ENCODE measurements around the gene SF1. TPM values are rescaled to one million over a fixed set of nuclear protein-coding genes. Genes with fewer than 3 reads are reported as not detected.

SF1 gene
- total RNA-seq, 1 experiment from 2014 or later: 386 TPM

- H3K36me3 ChIP-seq (ENCODE audit: control insufficient read depth, insufficient read depth, low read length): no peaks in the 10 kb centered on the region
- Mint-ChIP-seq H3K27ac (ENCODE audit: unreplicated experiment) (no peak overlapping the region), H3K4me3 (ENCODE audit: unreplicated experiment) (no peak overlapping the region), H3K4me1 (ENCODE audit: low read depth, unreplicated experiment) (no peaks in the 10 kb centered on the region), H3K36me3 (ENCODE audit: insufficient read depth, unreplicated experiment) (no peaks in the 10 kb centered on the region), H3K27me3 (ENCODE audit: insufficient read depth, unreplicated experiment) (peaks cover 22% of the 10 kb centered on the region), H3K9me3 (ENCODE audit: unreplicated experiment) (no peaks in the 10 kb centered on the region)
- H3K4me3 ChIP-seq (ENCODE audit: low read depth, low read length): no peak overlapping the region
- H3K9me3 ChIP-seq: no peaks in the 10 kb centered on the region
- no TSS peak for BruUV-seq (replicated peaks)
- H3K27me3 ChIP-seq (replicated peaks; ENCODE audit: control insufficient read depth, insufficient read depth, low read length): peaks cover 9% of the 10 kb centered on the region
- POLR2A ChIA-PET: interaction anchor here (0.5 kb wide), 1 partner anchor 547 kb away, joined by 3 read pairs; the partner anchor contains the start of gene POLA2
- H3K4me1 ChIP-seq: no peaks in the 10 kb centered on the region
- TF ChIP-seq CTCF (IDR thresholded peaks at IDR 0.05; ENCODE audit: insufficient read depth in 1 of 2, low read depth in 1 of 2, low read length in 1 of 2, severe bottlenecking in 1 of 2, unreplicated experiment in 1 of 2): no peak
- CTCF ChIA-PET: interaction anchor here (0.6 to 1.2 kb wide), 2 partner anchors 10 to 13 kb away, joined by 3 to 5 read pairs; no protein-coding TSS in a partner anchor
- intact Hi-C loops (cut with micrococcal nuclease; ENCODE audit: unreplicated experiment): no loop called here
- no peak for DNase-seq
Measured at GRCh38 chr11:64715110-64715509, 63.2 kb downstream of the SF1 start.

DNA sequence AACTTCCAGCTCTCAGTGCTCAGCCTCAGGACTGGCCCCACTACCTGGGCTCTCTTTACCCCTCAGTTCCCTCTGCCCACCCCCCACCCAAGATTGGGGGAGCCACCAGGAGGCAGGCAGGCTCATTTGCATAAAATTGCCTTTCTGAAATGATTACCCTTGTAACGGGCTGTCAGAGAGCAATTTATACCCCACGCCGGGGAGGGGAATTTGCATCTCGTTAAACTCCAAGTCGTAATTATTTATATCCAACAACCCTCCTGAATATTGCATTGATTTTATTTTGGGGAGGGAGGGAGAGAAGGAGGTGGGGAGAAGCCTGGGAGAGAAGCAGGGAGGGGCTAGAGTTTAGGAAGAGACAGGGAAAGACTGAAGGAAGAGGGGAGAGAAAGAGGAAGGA is 63.7 kb downstream of the SF1 start:
- Histone ChIP-seq H3K4me3 (ENCODE audit: low read depth, low read length) (no peak overlapping the region), H3K9me3 (no peaks in the 10 kb centered on the region), H3K27me3 (replicated peaks; ENCODE audit: control insufficient read depth, insufficient read depth, low read length) (peaks cover 9% of the 10 kb centered on the region), H3K4me1 (no peaks in the 10 kb centered on the region), H3K36me3 (ENCODE audit: control insufficient read depth, insufficient read depth, low read length) (no peaks in the 10 kb centered on the region)
- Mint-ChIP-seq H3K9me3 (ENCODE audit: unreplicated experiment) (no peaks in the 10 kb centered on the region), H3K4me1 (ENCODE audit: low read depth, unreplicated experiment) (no peaks in the 10 kb centered on the region), H3K27ac (ENCODE audit: unreplicated experiment) (no peak overlapping the region), H3K27me3 (ENCODE audit: insufficient read depth, unreplicated experiment) (peaks cover 21% of the 10 kb centered on the region), H3K4me3 (ENCODE audit: unreplicated experiment) (peak overlapping the region; percentile 58), H3K36me3 (ENCODE audit: insufficient read depth, unreplicated experiment) (no peaks in the 10 kb centered on the region)
- no peak for DNase-seq
- intact Hi-C loops (cut with micrococcal nuclease; ENCODE audit: unreplicated experiment): no loop called here
- no peak for TF ChIP-seq CTCF (IDR thresholded peaks at IDR 0.05; ENCODE audit: insufficient read depth in 1 of 2, low read depth in 1 of 2, low read length in 1 of 2, severe bottlenecking in 1 of 2, unreplicated experiment in 1 of 2)
- BruUV-seq (replicated peaks): no TSS peak
- ChIA-PET POLR2A (interaction anchor here (0.5 kb wide), 1 partner anchor 547 kb away, joined by 3 read pairs; the partner anchor contains the start of gene POLA2), CTCF (no interaction called here)

Other genes starting within 250 kb of the SF1 start
- 9.1 and 11.2 TPM in 2 replicates for gene SLC22A11, start 222.6 kb downstream of the SF1 start, total RNA-seq (2022)
- not detected in 2 replicates for gene SLC22A12, start 187.3 kb downstream of the SF1 start, total RNA-seq (2022)
- 6.5 and 7.6 TPM in 2 replicates for gene NRXN2, start 55.3 kb downstream of the SF1 start, total RNA-seq (2022)
- 4.0 and 4.1 TPM in 2 replicates for gene RASGRP2, start 34.4 kb downstream of the SF1 start, total RNA-seq (2022)
- 0.51 and 1.4 TPM in 2 replicates for gene PYGM, start 18.6 kb downstream of the SF1 start, total RNA-seq (2022)
- 16.8 and 21.4 TPM in 2 replicates for gene MAP4K2, start 24.7 kb upstream of the SF1 start, total RNA-seq (2022)
- gene MEN1, start 32.0 kb upstream of the SF1 start, total RNA-seq (2022): 32.7 and 36.8 TPM in 2 replicates
- gene CDC42BPG, start 66.1 kb upstream of the SF1 start, total RNA-seq (2022): 29.1 and 36.0 TPM in 2 replicates
- 123 and 129 TPM in 2 replicates for gene EHD1, start 100.1 kb upstream of the SF1 start, total RNA-seq (2022)
- gene ATG2A, start 138.7 kb upstream of the SF1 start, total RNA-seq (2022): 27.9 and 31.1 TPM in 2 replicates
- 7.4 and 7.7 TPM in 2 replicates for gene PPP2R5B, start 146.1 kb upstream of the SF1 start, total RNA-seq (2022)
- not detected in 2 replicates for gene GPHA2, start 157.4 kb upstream of the SF1 start, total RNA-seq (2022)
- not detected in 2 replicates for gene MAJIN, start 193.6 kb upstream of the SF1 start, total RNA-seq (2022)
- gene BATF2, start 218.4 kb upstream of the SF1 start, total RNA-seq (2022): 0.79 and 1.4 TPM in 2 replicates
- 91.7 and 103 TPM in 2 replicates for gene ARL2, start 235.6 kb upstream of the SF1 start, total RNA-seq (2022)
- 35.5 and 35.8 TPM in 2 replicates for gene SNX15, start 248.9 kb upstream of the SF1 start, total RNA-seq (2022)